OCI-LY7 (cell line): ENCODE data around the gene THAP4.

Experiments
- EZH2phosphoT487 ChIP-seq: fragments of 200-600 bp; sonication (generic); IDR thresholded peaks from 2 replicates; pipeline ENCODE4 v1.6.1; 2018; ENCODE audit warnings: low read depth, borderline replicate concordance, mild to moderate bottlenecking, mixed run types, antibody characterized with exemption, low read length, moderate library complexity, mixed read lengths
- TF ChIP-seq, protein P1 (sequence below): fragments of 200-600 bp; sonication (generic); conservative IDR thresholded peaks from 2 replicates; pipeline ENCODE4 v1.5.1; 2014; ENCODE audit warnings: mild to moderate bottlenecking, antibody characterized with exemption, low read length, moderate library complexity, mixed read lengths

DNA sequence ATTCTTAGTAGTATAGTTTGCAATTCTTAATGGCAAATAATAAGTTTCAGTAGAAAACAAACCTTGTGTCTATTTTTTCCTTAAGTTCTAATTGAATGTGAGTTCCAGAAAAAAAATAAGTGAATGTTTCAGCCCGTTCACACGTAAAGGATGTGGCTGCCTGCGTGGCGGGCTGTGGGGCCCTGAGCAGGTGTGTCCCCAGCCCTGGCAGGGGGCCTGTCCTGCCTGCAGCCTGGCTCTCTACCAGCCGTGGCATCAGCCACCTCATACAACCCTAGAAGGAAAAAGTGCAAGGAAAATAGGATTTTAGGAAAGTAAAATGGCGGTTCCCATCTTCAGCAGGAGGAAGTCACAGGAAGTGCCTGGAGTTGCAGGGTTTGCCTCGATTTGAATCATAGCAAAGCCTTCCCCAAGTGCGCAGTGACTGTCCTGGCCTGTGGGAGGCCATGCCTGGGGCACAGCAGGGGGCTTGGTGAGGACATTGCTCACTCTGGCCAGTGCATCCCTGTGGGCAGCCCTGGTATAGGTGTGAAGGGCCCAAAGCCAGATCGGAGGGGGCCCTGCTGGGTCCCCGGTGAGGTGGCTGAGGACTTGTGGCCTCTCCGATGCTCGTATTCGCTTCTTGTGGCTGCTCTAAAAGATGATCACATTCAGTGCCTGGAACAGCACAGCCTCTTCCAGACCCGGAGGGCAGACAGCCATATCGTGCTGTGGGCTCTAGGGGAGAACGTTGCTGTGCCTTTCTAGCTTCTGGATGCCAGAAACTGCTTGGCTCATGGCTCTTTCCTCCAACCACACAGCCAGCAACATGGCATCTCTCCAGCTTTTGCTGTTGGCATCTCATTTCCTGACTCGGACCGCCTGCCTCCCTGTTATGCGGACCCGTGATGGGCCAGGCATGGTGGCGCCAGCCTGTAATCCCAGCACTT lies 37.1 kb upstream of the THAP4 start:
- TF ChIP-seq, protein P1, sequence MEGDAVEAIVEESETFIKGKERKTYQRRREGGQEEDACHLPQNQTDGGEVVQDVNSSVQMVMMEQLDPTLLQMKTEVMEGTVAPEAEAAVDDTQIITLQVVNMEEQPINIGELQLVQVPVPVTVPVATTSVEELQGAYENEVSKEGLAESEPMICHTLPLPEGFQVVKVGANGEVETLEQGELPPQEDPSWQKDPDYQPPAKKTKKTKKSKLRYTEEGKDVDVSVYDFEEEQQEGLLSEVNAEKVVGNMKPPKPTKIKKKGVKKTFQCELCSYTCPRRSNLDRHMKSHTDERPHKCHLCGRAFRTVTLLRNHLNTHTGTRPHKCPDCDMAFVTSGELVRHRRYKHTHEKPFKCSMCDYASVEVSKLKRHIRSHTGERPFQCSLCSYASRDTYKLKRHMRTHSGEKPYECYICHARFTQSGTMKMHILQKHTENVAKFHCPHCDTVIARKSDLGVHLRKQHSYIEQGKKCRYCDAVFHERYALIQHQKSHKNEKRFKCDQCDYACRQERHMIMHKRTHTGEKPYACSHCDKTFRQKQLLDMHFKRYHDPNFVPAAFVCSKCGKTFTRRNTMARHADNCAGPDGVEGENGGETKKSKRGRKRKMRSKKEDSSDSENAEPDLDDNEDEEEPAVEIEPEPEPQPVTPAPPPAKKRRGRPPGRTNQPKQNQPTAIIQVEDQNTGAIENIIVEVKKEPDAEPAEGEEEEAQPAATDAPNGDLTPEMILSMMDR, result no peak
- no peak for TF ChIP-seq EZH2phosphoT487
